HepG2 (cell line): ENCODE measurements around the gene WWC1. TPM values are rescaled to one million over a fixed set of nuclear protein-coding genes. Genes with fewer than 3 reads are reported as not detected.
A peak's percentile ranks its signal among the peaks of the same experiment; 100 is the strongest.

Experiments used
- CEBPG ChIP-seq: IDR thresholded peaks from 2 replicates; pipeline ENCODE4 v1.6.1; 2016
- CSRNP2 ChIP-seq: sonication (generic); formaldehyde crosslinking; conservative IDR thresholded peaks from 2 replicates; pipeline ENCODE4 v1.8.0; 2022; ENCODE audit warnings: low read depth, missing genetic modification reagents
- DBP ChIP-seq: sonication (generic); formaldehyde crosslinking; IDR thresholded peaks from 2 replicates; pipeline ENCODE4 v1.4.0; 2020; ENCODE audit warnings: missing genetic modification reagents; ENCODE audit errors: not compliant biosample characterization
- FLYWCH1 ChIP-seq: sonication (generic); formaldehyde crosslinking; IDR thresholded peaks from 2 replicates; pipeline ENCODE4 v1.8.1; 2023; ENCODE audit warnings: mild to moderate bottlenecking, missing genetic modification reagents
- HOXA5 ChIP-seq: sonication (generic); formaldehyde crosslinking; IDR thresholded peaks from 2 replicates; pipeline ENCODE4 v1.4.0; 2020; ENCODE audit warnings: missing genetic modification reagents
- KMT2B ChIP-seq: IDR thresholded peaks from 2 replicates; pipeline ENCODE4 v1.6.1; 2016; ENCODE audit warnings: missing genetic modification reagents, missing compliant biosample characterization
- MAX ChIP-seq: IDR thresholded peaks from 2 replicates; pipeline ENCODE4 v1.6.1; 2012; ENCODE audit warnings: inconsistent platforms
- NAIF1 ChIP-seq: sonication (generic); formaldehyde crosslinking; IDR thresholded peaks from 2 replicates; pipeline ENCODE4 v1.5.0; 2020; ENCODE audit warnings: mild to moderate bottlenecking, missing genetic modification reagents, borderline replicate concordance
- NPAS2 ChIP-seq: sonication (generic); formaldehyde crosslinking; IDR thresholded peaks from 2 replicates; pipeline ENCODE4 v1.8.0; 2022; ENCODE audit warnings: mild to moderate bottlenecking, missing genetic modification reagents, borderline replicate concordance
- PAX8 ChIP-seq: sonication (generic); formaldehyde crosslinking; IDR thresholded peaks from 2 replicates; pipeline ENCODE4 v1.8.0; 2022; ENCODE audit warnings: mild to moderate bottlenecking, missing genetic modification reagents, borderline replicate concordance
- PRPF4 ChIP-seq: fragments of 200-400 bp; formaldehyde crosslinking; IDR thresholded peaks from 2 replicates; pipeline ENCODE4 v1.6.1; 2016; ENCODE audit warnings: low read length, low read depth; ENCODE audit not compliant: poor library complexity, severe bottlenecking
- SMYD3 ChIP-seq: sonication (generic); formaldehyde crosslinking; IDR thresholded peaks from 2 replicates; pipeline ENCODE4 v1.8.1; 2023; ENCODE audit warnings: mild to moderate bottlenecking, missing genetic modification reagents
- YY1 ChIP-seq: IDR thresholded peaks from 2 replicates; pipeline ENCODE4 v1.6.1; 2011; ENCODE audit warnings: low read length, low read depth, moderate library complexity, mild to moderate bottlenecking; ENCODE audit not compliant: insufficient read depth, insufficient replicate concordance
- ZNF101 ChIP-seq: sonication (generic); formaldehyde crosslinking; IDR thresholded peaks from 2 replicates; pipeline ENCODE4 v1.4.0; 2020; ENCODE audit warnings: mild to moderate bottlenecking, low read depth, missing genetic modification reagents, borderline replicate concordance
- ZNF180 ChIP-seq: sonication (generic); formaldehyde crosslinking; IDR thresholded peaks from 2 replicates; pipeline ENCODE4 v1.4.0; 2020; ENCODE audit warnings: low read depth, missing genetic modification reagents, borderline replicate concordance
- ZNF20 ChIP-seq: sonication (generic); formaldehyde crosslinking; IDR thresholded peaks from 2 replicates; pipeline ENCODE4 v1.4.0; 2020; ENCODE audit warnings: mild to moderate bottlenecking, moderate library complexity, missing genetic modification reagents
- ZNF253 ChIP-seq: sonication (generic); formaldehyde crosslinking; IDR thresholded peaks from 2 replicates; pipeline ENCODE4 v1.8.0; 2022; ENCODE audit warnings: mild to moderate bottlenecking, missing genetic modification reagents, borderline replicate concordance
- ZNF484 ChIP-seq: sonication (generic); formaldehyde crosslinking; IDR thresholded peaks from 2 replicates; pipeline ENCODE4 v1.5.1; 2020; ENCODE audit warnings: mild to moderate bottlenecking, low read depth, missing genetic modification reagents, borderline replicate concordance
- ZNF607 ChIP-seq: sonication (generic); formaldehyde crosslinking; IDR thresholded peaks from 2 replicates; pipeline ENCODE4 v1.5.1; 2020; ENCODE audit warnings: missing genetic modification reagents, mild to moderate bottlenecking, borderline replicate concordance
- ZNF629 ChIP-seq: sonication (generic); formaldehyde crosslinking; conservative IDR thresholded peaks from 2 replicates; pipeline ENCODE4 v1.5.0; 2020; ENCODE audit warnings: missing genetic modification reagents
- ZNF713 ChIP-seq: sonication (generic); formaldehyde crosslinking; IDR thresholded peaks from 2 replicates; pipeline ENCODE4 v1.4.0; 2020; ENCODE audit warnings: mild to moderate bottlenecking, missing genetic modification reagents
- polyA plus RNA-seq, 8 experiments: library from polyadenylated mRNA; depleted of rRNA in 3 of 8; stranded (reverse) in 7 of 8; unstranded in 1 of 8; fragments of >200 nt; fragmentation: Illumina TruSeq in 4 of 8; extraction: Trizol in 4 of 8; gene quantifications; 2 replicates each; pipeline versions ENCODE4 v1.2.1 to v1.2.3, GENCODE V29; 2011 to 2016; ENCODE audit warnings: low read depth in 4 of 8, missing spikeins in 1 of 8, mixed read lengths in 1 of 8; ENCODE audit not compliant: insufficient read depth in 1 of 8
- total RNA-seq, 5 experiments: library from RNA; depleted of rRNA; stranded (reverse); fragments of >200 nt; fragmentation: Illumina TruSeq; extraction: Trizol; gene quantifications; 2 replicates each; pipeline ENCODE4 v1.2.3, GENCODE V29; 2016; ENCODE audit warnings: low read depth in 1 of 5
- TF ChIP-seq, protein P1 (sequence below): sonication (generic); formaldehyde crosslinking; conservative IDR thresholded peaks from 2 replicates; pipeline ENCODE4 v1.4.0; 2020; ENCODE audit warnings: missing genetic modification reagents
- TF ChIP-seq, protein P2 (sequence below): sonication (generic); formaldehyde crosslinking; IDR thresholded peaks from 2 replicates; pipeline ENCODE4 v1.5.0; 2020; ENCODE audit warnings: mild to moderate bottlenecking, missing genetic modification reagents
- TF ChIP-seq, protein P3 (sequence below): sonication (generic); formaldehyde crosslinking; IDR thresholded peaks from 2 replicates; pipeline ENCODE4 v1.8.1; 2022; ENCODE audit warnings: mild to moderate bottlenecking, missing genetic modification reagents

WWC1 gene
- total and polyA plus RNA-seq, 2 of the 13 experiments (the other 11 are each of a cell fraction or from before 2014, with no cell fraction given), result 8.3 to 17.9 TPM

DNA sequence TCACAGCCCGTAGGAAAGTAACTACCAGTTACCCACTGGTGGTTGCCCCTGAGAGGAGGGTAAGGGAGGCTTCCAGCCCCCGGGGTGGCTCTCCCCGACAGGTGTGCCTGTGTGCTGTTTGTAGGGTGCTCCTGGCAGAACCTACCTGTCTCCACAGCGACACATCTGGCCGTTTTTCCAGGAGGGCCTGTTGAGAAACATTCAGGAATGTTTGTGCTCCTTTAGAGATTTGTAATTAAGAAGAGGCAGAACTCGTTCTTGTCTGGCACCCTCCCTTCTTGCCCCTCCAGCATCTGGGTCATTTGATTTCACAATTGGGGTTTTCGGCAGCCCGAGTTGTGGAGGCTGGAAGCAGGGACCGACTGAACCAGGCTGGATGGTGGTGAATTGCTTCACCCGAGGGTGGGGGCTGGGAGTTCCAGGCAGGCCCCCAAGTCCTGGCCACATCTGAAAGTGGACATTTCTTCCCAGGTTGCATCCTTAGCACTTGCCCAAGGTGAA, 74.2 kb downstream of the WWC1 start (continued):
- TF ChIP-seq NPAS2 (CRISPR knock-in tag), result no peak
- TF ChIP-seq PRPF4, result no peak
- TF ChIP-seq ZNF253 (CRISPR knock-in tag), result no peak
- TF ChIP-seq ZNF629, result no peak
- no peak for TF ChIP-seq HOXA5 (CRISPR knock-in tag)
- TF ChIP-seq, protein P1, sequence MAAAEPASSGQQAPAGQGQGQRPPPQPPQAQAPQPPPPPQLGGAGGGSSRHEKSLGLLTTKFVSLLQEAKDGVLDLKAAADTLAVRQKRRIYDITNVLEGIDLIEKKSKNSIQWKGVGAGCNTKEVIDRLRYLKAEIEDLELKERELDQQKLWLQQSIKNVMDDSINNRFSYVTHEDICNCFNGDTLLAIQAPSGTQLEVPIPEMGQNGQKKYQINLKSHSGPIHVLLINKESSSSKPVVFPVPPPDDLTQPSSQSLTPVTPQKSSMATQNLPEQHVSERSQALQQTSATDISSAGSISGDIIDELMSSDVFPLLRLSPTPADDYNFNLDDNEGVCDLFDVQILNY (CRISPR knock-in tag), result no peak
- peak; percentile 47; the same call in 1 of the 2 replicates for TF ChIP-seq CEBPG (CRISPR knock-in tag)
- TF ChIP-seq, protein P2, sequence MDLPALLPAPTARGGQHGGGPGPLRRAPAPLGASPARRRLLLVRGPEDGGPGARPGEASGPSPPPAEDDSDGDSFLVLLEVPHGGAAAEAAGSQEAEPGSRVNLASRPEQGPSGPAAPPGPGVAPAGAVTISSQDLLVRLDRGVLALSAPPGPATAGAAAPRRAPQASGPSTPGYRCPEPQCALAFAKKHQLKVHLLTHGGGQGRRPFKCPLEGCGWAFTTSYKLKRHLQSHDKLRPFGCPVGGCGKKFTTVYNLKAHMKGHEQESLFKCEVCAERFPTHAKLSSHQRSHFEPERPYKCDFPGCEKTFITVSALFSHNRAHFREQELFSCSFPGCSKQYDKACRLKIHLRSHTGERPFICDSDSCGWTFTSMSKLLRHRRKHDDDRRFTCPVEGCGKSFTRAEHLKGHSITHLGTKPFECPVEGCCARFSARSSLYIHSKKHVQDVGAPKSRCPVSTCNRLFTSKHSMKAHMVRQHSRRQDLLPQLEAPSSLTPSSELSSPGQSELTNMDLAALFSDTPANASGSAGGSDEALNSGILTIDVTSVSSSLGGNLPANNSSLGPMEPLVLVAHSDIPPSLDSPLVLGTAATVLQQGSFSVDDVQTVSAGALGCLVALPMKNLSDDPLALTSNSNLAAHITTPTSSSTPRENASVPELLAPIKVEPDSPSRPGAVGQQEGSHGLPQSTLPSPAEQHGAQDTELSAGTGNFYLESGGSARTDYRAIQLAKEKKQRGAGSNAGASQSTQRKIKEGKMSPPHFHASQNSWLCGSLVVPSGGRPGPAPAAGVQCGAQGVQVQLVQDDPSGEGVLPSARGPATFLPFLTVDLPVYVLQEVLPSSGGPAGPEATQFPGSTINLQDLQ (CRISPR knock-in tag), result no peak
- TF ChIP-seq PAX8, result no peak
- no peak for TF ChIP-seq CSRNP2 (CRISPR knock-in tag)
- TF ChIP-seq ZNF713 (CRISPR knock-in tag), result no peak
- TF ChIP-seq MAX, result no peak
- TF ChIP-seq KMT2B (CRISPR knock-in tag), result no peak
- no peak for TF ChIP-seq ZNF101 (CRISPR knock-in tag)
- no peak for TF ChIP-seq DBP (CRISPR knock-in tag)
- TF ChIP-seq SMYD3 (CRISPR knock-in tag), result no peak
- no peak for TF ChIP-seq ZNF607 (CRISPR knock-in tag)
- TF ChIP-seq, protein P3, sequence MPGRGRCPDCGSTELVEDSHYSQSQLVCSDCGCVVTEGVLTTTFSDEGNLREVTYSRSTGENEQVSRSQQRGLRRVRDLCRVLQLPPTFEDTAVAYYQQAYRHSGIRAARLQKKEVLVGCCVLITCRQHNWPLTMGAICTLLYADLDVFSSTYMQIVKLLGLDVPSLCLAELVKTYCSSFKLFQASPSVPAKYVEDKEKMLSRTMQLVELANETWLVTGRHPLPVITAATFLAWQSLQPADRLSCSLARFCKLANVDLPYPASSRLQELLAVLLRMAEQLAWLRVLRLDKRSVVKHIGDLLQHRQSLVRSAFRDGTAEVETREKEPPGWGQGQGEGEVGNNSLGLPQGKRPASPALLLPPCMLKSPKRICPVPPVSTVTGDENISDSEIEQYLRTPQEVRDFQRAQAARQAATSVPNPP (CRISPR knock-in tag), result no peak
- no peak for TF ChIP-seq FLYWCH1 (CRISPR knock-in tag)
- TF ChIP-seq ZNF484, result no peak
- TF ChIP-seq NAIF1 (CRISPR knock-in tag), result no peak
- no peak for TF ChIP-seq ZNF20
- no peak for TF ChIP-seq ZNF180 (CRISPR knock-in tag)
- no peak for TF ChIP-seq YY1
